KBM-7 (cell line): ENCODE measurements around the gene FAM163B.
A peak's percentile ranks its signal among the peaks of the same experiment; 100 is the strongest.

Source experiments
- DNase-seq: peaks from one replicate; pipeline ENCODE4 v3.0.0-alpha.2; 2015
- in situ Hi-C: fragments of 300-500 bp; cut with MboI; formaldehyde crosslinking; loops from 2 replicates; pipeline ENCODE4 v1.14.3; 2020; ENCODE audit warnings: low sequenced_read_pairs, low pct_unique_long_range_greater_than_20kb, mixed read lengths

FAM163B gene

GRCh38 chr9:133609311-133610098 is at the start of gene FAM163B:
FAM163B (minus strand) TSS chr9:133609389; CDS start chr9:133580223, 29,166 bp downstream.
- DNase-seq: peak; percentile 20

GRCh38 chr9:133657120-133657661 is 48.0 kb upstream of the FAM163B start:
- in situ Hi-C loops: no loop called here
- DNase-seq: no peak

More at GRCh38 chr9:133609311-133610098, at the start of gene FAM163B:
- in situ Hi-C loops: no loop called here

- in situ Hi-C loops: no loop called here
- DNase-seq: no peak
These were observed 47.3 kb upstream of the FAM163B start for GRCh38 chr9:133656211-133657119.

- in situ Hi-C loops: no loop called here
- no peak for DNase-seq
These were observed 46.5 kb upstream of the FAM163B start for GRCh38 chr9:133655701-133656100.

GRCh38 chr9:133654736-133655657 is 45.8 kb upstream of the FAM163B start:
- in situ Hi-C loops: no loop called here
- DNase-seq: no peak

GRCh38 chr9:133653638-133654037 is 44.4 kb upstream of the FAM163B start:
- no peak for DNase-seq
- in situ Hi-C loops: no loop called here

GRCh38 chr9:133650026-133650425 is 40.8 kb upstream of the FAM163B start:
- DNase-seq: no peak
- in situ Hi-C loops: no loop called here

- in situ Hi-C loops: no loop called here
- DNase-seq: no peak
These were observed 40.0 kb upstream of the FAM163B start for GRCh38 chr9:133649194-133649593.

GRCh38 chr9:133647765-133648469 is 38.7 kb upstream of the FAM163B start:
- DNase-seq: no peak
- in situ Hi-C loops: no loop called here

- in situ Hi-C loops: no loop called here
- no peak for DNase-seq
These were observed 38.0 kb upstream of the FAM163B start for GRCh38 chr9:133647148-133647547.

GRCh38 chr9:133645021-133645765 is 36.0 kb upstream of the FAM163B start:
- in situ Hi-C loops: no loop called here
- no peak for DNase-seq

GRCh38 chr9:133643978-133644760 is 35.0 kb upstream of the FAM163B start:
- in situ Hi-C loops: no loop called here

GRCh38 chr9:133643362-133643755 is 34.2 kb upstream of the FAM163B start:
- DNase-seq: no peak

More at GRCh38 chr9:133643978-133644760, 35.0 kb upstream of the FAM163B start:
- DNase-seq: no peak

GRCh38 chr9:133642708-133643361 is 33.6 kb upstream of the FAM163B start:
- in situ Hi-C loops: no loop called here
- DNase-seq: no peak

More at GRCh38 chr9:133643362-133643755, 34.2 kb upstream of the FAM163B start:
- in situ Hi-C loops: no loop called here

GRCh38 chr9:133641861-133642595 is 32.8 kb upstream of the FAM163B start:
- DNase-seq: no peak
- in situ Hi-C loops: no loop called here

- DNase-seq: no peak
- in situ Hi-C loops: no loop called here
These were observed 32.1 kb upstream of the FAM163B start for GRCh38 chr9:133641396-133641655.
